GM11168 (cell line): ENCODE results near the gene PAPPA2.

Experiments
- in situ Hi-C: fragments of 300-500 bp; cut with MboI; formaldehyde crosslinking; loops from one replicate; pipeline ENCODE4 v1.12.0; 2022; ENCODE audit warnings: low sequenced_read_pairs; ENCODE audit not compliant: unreplicated experiment

PAPPA2 gene

DNA sequence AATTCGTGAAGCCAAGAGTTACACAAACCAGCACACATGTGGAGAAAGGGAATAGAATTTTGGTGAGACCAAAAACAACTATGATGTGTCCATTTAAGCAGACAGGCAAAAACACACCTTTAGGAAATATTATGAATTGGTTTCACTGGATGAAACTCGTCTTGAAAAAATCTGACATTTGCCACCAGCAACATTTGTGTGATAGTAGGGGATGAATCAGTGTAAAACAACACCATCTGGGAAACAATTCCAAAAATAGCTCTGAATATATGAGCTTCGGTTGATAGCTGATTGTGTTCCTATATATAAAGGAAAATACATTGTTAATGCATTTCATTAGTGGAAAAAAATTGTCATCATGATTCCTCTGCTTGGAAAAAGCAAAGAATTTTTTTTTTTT, 327.8 kb downstream of the PAPPA2 start:
- in situ Hi-C loops: no loop called here

DNA sequence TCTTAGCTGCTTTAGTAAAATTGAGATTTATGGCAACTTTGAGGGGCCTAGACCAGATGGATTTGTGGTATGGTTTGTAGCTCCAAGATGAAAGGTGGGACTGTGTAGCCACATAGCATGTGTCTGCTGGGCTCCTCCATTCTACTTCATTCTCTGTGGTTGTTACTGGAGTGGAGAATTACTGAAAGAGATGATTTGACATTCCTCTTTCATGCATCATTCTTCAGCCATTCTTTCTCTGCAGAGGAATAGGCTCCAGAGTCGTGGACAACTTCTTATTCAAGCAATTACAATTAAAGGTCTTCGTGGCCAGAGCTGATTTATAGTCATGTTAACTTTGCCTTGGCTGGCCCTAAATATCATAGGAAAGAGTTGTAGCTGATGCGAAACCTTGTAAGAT, 328.9 kb downstream of the PAPPA2 start:
- in situ Hi-C loops: no loop called here

- in situ Hi-C loops: no loop called here
Measured at GRCh38 chr1:176794897-176795508, 332.0 kb downstream of the PAPPA2 start.

GRCh38 chr1:176795929-176796328, 333.0 kb downstream of the PAPPA2 start:
- in situ Hi-C loops: no loop called here

- in situ Hi-C loops: no loop called here
Measured at GRCh38 chr1:176796583-176796982, 333.6 kb downstream of the PAPPA2 start.

DNA sequence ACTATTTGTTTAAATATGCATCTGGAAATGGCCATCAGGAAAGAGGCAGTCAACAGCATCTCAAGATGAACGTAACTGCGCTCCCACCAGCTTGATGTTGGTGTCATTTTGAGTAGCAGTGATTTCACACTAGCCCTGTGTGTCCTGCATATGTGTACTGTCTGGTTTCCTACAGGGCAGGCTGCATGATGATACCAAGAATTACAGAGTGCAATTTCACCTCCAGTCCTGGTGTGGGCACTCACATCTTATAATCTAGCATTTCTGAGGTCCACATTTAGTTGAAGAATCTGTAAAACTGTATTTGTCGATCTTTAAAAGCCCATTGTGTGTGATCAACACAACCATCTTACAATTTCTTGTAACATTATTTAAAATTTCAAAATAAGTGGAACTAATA, 336.4 kb downstream of the PAPPA2 start:
- in situ Hi-C loops: no loop called here

- in situ Hi-C loops: no loop called here
Measured at GRCh38 chr1:176800978-176801513, 338.1 kb downstream of the PAPPA2 start.

DNA sequence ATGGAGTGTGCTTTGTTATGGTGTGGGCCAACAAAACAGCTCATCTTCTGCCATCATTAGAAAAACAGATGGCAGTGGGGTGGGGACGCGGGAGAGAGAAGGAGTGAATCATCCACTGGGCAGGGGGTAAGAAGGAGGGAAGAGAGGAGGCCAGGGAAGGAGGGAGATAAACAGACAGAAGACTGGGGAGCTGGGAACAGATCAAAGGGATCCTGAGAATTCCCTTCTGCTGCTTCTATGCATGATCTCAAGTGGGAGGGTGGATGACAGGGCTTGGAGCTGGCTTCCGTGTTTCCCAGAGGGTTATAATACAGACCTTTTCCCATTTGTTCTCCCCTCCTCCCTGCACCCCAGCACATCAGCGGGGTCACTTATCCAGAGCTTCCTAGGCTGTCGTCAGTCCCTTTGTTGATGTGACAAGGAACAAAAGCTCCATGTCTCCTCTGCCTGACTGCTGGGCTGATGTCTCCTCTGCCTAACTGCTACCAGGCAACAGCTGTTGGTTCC, 338.6 kb downstream of the PAPPA2 start:
- in situ Hi-C loops: no loop called here

- in situ Hi-C loops: no loop called here
Measured at GRCh38 chr1:176802316-176802715, 339.3 kb downstream of the PAPPA2 start.

GRCh38 chr1:176803042-176803441, 340.1 kb downstream of the PAPPA2 start:
- in situ Hi-C loops: no loop called here

DNA sequence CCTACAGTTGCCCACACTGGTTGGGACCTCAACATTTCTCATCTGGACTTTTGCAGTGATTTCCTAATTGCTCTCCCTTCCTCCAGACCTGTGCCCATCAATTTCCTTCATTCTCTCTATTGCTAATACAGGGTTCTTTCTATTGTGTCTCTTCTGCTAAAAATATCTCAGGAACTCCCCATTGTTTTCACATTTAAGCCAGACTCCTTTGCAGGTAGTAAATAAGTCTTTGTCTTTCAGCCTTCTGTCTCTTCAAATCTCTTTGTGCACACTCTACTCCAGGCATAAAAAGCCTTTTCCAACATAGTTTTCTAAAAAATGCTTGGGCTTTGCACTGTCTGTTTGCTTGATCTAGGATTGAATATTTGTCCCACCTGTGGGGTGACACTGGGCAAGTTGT, 340.6 kb downstream of the PAPPA2 start:
- in situ Hi-C loops: no loop called here

DNA sequence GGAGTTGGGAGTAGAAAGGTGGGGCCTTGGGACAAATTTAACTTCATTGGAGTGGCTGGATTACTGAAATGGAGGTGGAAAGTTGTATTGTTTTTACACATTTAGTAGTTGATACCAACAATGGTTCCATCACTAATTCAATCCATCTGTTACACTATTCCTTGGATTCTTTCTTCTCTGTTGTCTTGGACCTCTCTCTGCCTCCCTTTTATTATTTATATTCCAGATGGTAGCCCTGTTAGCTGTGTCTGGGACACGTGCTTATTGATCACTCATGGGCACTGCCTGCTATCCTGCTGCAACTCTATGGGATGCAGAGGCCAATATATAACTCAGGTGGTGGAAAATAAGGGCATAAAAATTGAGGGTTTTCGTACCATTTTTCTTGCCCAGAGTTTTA, 346.3 kb downstream of the PAPPA2 start:
- in situ Hi-C loops: no loop called here

DNA sequence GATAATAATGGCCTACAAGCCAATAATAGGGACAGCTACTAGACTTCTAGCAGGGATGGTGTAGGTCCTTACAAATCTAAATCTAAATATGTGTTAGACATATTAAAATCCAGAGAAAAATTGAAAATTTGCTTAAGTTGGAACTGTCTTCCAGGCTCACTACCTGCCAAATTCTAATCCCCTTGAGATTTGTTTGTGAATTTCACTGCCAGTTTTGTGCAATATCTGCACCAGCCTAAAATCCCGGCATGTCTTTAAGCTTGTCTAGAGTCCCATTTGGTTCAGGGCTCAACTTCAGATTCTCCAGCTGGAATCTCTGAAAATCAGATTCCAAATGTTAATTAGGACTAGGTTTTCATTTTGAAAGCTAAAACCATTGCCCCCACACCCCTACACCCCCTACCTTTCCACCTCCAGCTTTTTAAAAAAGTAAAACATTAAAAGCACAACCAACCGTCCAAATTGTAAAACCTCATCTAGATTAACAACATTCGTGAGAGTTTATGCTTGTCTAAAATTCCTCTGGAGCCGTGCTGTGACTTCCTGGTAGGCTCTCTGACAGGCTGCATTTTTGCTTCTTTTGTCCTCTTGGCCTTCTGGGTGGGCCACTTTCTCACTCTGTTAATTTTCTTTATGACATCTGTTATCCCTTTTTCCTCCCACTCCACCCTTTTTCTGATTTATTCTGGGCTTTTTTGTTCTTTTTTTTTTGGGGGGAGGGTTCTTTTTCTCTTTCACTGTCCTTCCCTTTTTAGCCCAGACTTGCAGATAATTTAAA, 348.7 kb downstream of the PAPPA2 start:
- in situ Hi-C loops: no loop called here

DNA sequence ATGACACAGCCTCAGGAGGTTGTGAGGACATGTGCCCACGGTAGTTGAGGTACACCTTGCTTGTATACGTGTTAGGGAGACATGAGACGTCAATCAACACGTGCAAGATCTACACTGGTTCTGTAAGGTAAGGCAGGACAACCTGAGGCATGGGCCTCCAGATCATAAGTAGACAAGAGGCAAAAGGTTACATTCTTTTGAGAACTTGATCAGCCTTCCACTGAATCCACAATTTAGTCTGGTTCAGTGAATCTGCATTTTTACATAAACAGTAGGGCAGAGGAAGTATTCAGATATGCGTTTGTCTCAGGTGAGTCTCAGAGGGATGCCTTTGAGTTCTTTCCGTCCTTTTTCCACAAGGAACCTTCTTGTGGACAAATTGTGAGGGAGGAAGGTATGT, 352.6 kb downstream of the PAPPA2 start:
- in situ Hi-C loops: no loop called here

DNA sequence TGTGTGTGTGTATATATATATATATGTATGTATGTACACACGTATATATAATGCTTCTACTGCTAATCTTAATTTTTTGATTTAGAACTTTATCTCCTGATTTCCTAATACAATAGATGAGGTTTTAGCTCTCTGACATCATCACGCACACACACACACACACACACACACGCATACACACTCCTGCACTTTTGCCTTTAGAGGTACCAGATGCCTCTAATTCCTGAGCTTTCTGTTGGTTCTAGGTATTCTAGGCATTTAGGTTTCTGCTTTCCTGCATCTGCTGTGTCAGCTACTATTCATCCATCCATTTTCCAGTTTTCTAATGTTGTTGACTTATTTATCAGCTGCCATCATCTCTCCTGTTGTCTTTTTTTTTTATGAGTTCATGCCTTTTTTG, 353.3 kb downstream of the PAPPA2 start:
- in situ Hi-C loops: no loop called here

- in situ Hi-C loops: no loop called here
Measured at GRCh38 chr1:176820391-176821031, 357.5 kb downstream of the PAPPA2 start.

DNA sequence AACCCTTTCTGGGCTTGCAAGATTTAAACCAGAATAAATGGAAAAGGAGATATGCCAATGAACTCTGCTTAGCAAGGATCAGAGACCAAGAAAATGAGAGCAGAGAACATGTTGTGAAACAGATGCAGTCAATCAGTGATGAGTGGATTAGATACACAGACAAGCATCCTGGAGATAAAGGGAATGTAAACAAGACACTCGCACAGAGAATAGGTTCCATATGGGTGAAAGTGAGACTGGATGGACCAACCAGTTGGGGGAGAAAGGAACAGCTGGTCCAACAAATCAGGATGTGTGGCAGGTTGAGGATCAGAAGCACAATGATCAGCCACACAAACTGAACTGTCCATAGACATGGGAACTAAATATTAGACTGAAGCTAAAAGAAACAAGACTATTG, 363.3 kb downstream of the PAPPA2 start:
- in situ Hi-C loops: no loop called here

DNA sequence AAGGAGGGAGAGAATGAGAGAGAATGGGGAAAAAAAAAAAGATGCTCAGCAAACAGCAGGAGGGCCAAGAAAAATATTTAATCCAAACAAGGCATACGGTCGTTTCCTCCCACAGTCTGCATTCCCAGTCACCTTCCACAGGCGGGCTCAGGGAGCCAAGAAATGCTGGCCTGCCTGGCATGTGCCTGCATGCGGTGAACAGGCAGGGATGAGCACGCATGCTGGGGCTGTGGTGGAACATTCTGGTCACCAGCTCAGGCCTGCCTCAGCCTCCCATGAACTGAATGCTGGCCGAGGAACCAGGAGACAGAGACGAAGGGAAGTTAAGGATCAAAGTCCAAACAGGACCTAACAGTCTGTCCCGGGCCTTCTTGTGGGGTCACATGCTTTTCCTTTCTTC, 366.3 kb downstream of the PAPPA2 start:
- in situ Hi-C loops: no loop called here

DNA sequence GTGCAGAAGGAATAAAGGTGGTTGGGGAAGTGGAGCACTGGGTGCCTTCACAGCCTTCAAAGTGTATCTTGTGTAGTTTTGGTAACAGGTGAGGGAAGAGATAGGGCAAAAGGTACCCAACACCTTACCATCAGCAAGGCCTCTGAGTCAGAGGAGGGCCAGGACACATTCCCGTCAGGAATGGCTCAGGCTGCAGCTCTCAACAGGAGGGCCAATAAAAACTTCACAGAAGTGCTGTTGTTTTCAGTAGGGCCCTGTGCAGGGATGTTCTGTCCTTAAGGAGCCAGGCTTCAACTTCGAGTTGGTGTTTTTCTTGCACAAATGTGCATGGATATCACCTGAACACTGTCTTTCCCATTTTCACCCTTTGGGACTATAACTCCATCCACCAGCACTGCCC, 368.2 kb downstream of the PAPPA2 start:
- in situ Hi-C loops: no loop called here

DNA sequence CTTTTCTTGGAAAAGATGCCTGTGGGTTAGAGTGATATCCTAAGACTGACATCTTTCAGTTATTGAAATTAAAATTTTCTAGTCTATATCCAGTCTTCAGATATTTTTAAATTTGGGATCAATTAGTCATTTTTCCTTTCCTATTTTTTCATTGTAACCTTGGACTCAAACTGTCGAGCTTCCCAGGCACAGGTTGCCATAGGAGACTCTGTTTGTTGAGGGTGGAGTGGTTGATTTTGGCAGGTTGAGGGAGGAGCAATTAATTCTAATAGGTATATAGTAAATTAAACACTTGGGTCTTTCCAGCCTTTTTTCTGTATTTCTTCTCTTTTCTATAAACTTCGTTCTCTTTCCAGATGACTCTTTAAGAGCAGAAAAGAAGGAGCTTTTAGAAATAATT, 374.7 kb downstream of the PAPPA2 start:
- in situ Hi-C loops: no loop called here
